Nephron progenitor cell (in vitro differentiated cells): ENCODE measurements around the gene MRPL22.

Experiments
- DNase-seq: peaks from one replicate; pipeline ENCODE4 v3.0.0; 2021
- H3K27ac Mint-ChIP-seq: 2 replicates; pipeline ENCODE4 v1.8.0; 2021; ENCODE audit warnings: mild to moderate bottlenecking, moderate library complexity, mixed read lengths
- H3K27me3 Mint-ChIP-seq: 2 replicates; pipeline ENCODE4 v1.8.0; 2021; ENCODE audit warnings: mild to moderate bottlenecking, low read depth, mixed read lengths; ENCODE audit not compliant: poor library complexity
- H3K36me3 Mint-ChIP-seq: 2 replicates; pipeline ENCODE4 v1.8.0; 2021; ENCODE audit warnings: low read depth, mixed read lengths
- H3K4me1 Mint-ChIP-seq: 2 replicates; pipeline ENCODE4 v1.8.0; 2021; ENCODE audit warnings: mixed read lengths
- H3K4me3 Mint-ChIP-seq: 2 replicates; pipeline ENCODE4 v1.8.0; 2021; ENCODE audit warnings: mild to moderate bottlenecking, moderate library complexity, mixed read lengths
- H3K9me3 Mint-ChIP-seq: 2 replicates; pipeline ENCODE4 v1.8.0; 2021; ENCODE audit warnings: mild to moderate bottlenecking, moderate library complexity, mixed read lengths
- TF ChIP-seq, protein P1 (sequence below): fragments of 200-600 bp; sonication (generic); IDR thresholded peaks from 2 replicates; pipeline ENCODE4 v1.5.0; 2021; ENCODE audit warnings: antibody characterized with exemption

The MRPL22 gene

DNA sequence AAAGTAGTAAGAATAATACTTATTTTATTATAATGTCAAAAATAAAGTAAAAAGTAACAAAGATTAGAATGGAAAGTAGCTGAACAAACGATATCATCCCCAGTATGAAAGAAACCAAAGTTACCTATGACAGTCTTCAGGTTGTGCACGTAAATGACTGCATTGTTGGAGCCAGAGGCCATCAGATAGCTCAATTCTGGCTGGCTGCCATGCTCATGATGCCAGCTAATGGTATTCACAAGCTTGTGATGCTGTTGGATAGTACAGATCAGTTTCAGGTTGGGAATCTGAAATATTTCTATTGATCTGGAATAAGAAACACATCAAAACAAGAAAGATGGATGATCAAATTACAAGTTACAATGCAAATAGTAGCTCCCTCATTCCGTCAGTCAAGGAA lies 24.0 kb upstream of the MRPL22 start:
- no peak overlapping the region for H3K4me3 Mint-ChIP-seq
- peaks cover 55% of the 10 kb centered on the region for H3K36me3 Mint-ChIP-seq
- TF ChIP-seq, protein P1, sequence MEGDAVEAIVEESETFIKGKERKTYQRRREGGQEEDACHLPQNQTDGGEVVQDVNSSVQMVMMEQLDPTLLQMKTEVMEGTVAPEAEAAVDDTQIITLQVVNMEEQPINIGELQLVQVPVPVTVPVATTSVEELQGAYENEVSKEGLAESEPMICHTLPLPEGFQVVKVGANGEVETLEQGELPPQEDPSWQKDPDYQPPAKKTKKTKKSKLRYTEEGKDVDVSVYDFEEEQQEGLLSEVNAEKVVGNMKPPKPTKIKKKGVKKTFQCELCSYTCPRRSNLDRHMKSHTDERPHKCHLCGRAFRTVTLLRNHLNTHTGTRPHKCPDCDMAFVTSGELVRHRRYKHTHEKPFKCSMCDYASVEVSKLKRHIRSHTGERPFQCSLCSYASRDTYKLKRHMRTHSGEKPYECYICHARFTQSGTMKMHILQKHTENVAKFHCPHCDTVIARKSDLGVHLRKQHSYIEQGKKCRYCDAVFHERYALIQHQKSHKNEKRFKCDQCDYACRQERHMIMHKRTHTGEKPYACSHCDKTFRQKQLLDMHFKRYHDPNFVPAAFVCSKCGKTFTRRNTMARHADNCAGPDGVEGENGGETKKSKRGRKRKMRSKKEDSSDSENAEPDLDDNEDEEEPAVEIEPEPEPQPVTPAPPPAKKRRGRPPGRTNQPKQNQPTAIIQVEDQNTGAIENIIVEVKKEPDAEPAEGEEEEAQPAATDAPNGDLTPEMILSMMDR, result no peak

DNA sequence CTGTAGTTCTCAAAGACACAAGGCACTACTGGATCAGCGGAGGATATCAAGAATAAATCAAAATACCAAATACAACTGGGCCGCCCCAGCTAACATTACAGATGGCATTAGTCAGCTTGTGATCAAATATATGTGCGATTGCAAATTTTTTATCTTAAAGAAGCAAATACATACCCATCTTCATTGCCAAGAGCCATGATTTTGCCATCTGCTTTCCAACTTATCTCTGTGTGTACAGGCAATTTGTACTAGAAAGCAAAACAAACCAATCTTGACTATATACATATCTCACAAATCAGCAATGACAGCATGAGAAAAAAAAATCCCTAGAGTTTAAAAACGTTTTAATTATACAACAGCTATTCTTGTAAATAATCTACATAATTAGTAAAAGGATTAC lies 23.1 kb upstream of the MRPL22 start:
- H3K27me3 Mint-ChIP-seq, result no peaks in the 10 kb centered on the region

More for the DNA sequence above, 24.0 kb upstream of the MRPL22 start:
- Mint-ChIP-seq H3K27me3 (no peaks in the 10 kb centered on the region), H3K27ac (no peak overlapping the region), H3K4me1 (no peaks in the 10 kb centered on the region), H3K9me3 (no peaks in the 10 kb centered on the region)
- no peak for DNase-seq

DNA sequence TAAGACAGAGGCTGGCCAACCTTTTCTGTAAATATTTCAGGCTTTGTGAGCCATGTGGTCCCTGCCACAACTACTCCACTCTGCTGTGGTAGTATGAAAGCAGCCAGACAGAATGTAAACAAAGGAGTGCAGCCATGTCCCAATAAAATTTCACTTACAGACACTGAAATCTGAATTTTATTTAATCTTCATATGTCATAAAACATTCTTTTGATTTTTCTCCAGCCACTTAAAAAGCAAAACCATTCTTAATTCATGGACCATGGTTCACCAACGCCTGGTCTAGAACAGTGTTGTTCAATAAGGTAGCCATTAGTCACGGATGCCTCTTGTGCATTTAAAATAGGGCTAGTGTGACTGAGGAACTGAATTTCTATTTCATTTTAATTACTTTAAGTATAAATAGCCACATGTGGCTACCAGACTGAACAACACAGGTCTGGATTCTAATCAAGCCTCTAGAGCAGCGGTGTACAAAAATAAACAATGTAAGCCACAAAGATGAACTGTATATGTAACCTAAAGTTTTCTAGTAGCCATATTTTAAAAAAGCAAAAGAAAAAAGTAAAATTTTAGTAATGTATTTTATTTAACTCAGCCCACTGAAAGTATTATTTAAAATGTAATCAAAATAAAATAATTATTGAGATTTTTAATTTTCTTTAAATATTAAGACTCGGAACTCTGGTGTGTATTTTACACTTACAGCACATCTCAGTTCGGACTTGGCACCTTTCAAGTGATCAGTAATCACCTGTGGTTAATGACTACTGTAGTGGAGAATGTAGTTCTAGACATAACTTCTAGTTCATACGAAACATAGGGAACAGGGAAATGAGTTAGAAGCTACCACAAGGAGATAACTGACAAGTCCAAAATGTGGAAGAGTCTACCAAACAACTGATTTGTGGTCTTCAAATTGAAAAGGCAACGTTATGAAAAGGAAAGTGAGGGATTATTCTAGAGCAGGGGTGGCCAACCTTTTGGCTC lies 17.1 kb upstream of the MRPL22 start:
- H3K36me3 Mint-ChIP-seq, result peaks cover 68% of the 10 kb centered on the region
- H3K27me3 Mint-ChIP-seq, result peaks cover 4% of the 10 kb centered on the region
- no peaks in the 10 kb centered on the region for H3K4me1 Mint-ChIP-seq
- no peak overlapping the region for H3K27ac Mint-ChIP-seq
- TF ChIP-seq, protein P1, result no peak
- no peaks in the 10 kb centered on the region for H3K9me3 Mint-ChIP-seq
- H3K4me3 Mint-ChIP-seq, result no peak overlapping the region
- DNase-seq, result no peak

More for the DNA sequence above, 23.1 kb upstream of the MRPL22 start:
- H3K36me3 Mint-ChIP-seq, result peaks cover 47% of the 10 kb centered on the region
- no peak for DNase-seq
- no peak overlapping the region for H3K4me3 Mint-ChIP-seq
- no peaks in the 10 kb centered on the region for H3K4me1 Mint-ChIP-seq
- H3K9me3 Mint-ChIP-seq, result no peaks in the 10 kb centered on the region
- H3K27ac Mint-ChIP-seq, result no peak overlapping the region
- TF ChIP-seq, protein P1, result no peak

DNA sequence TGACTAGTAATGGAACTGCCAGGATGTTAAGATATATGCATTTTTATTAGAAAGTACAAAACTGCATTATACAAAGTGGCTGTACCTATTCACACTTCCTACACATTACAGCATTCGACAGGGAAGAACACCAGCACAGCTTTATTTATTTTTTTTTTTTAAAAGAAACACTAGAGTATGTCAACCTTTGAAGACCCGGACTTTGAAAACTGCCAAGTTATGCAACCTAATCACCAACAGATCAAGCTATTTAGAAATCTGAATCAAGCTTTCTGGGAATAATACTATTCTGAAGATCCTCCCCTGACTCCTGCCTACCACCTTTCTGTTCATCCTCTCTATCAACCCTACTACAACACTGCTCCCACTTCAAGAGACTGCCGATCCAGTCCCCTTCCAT lies 7.3 kb upstream of the MRPL22 start:
- H3K9me3 Mint-ChIP-seq, result no peaks in the 10 kb centered on the region
- TF ChIP-seq, protein P1, result no peak
- peaks cover 2% of the 10 kb centered on the region for H3K27me3 Mint-ChIP-seq
- DNase-seq, result no peak
- peaks cover 20% of the 10 kb centered on the region for H3K4me1 Mint-ChIP-seq
- H3K27ac Mint-ChIP-seq, result peak overlapping the region; percentile 17
- H3K4me3 Mint-ChIP-seq, result no peak overlapping the region
- H3K36me3 Mint-ChIP-seq, result peaks cover 45% of the 10 kb centered on the region

DNA sequence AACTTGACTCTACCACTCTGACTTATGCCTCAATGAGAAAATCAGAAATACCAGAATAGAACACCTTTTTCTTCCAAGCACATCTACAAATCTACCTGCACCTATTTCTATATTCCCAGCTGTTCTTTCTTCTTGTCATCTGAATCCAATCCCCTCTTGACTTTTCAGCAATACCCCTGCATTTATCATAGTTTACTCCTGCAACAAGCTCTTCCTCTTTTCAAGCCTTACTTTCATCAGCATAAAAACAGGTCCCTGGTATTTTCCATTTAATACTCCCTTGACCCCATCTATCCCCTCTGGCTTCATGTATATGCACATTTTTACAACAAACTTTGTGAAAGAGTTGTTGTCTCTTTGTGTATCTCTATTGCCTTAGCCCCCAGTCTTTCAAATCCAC lies 6.0 kb upstream of the MRPL22 start:
- DNase-seq, result no peak
- peaks cover under 1% of the 10 kb centered on the region for H3K27me3 Mint-ChIP-seq
- H3K4me3 Mint-ChIP-seq, result no peak overlapping the region
- no peaks in the 10 kb centered on the region for H3K9me3 Mint-ChIP-seq
- no peak overlapping the region for H3K27ac Mint-ChIP-seq
- TF ChIP-seq, protein P1, result no peak
- H3K36me3 Mint-ChIP-seq, result peaks cover 41% of the 10 kb centered on the region
- H3K4me1 Mint-ChIP-seq, result peaks cover 20% of the 10 kb centered on the region
